GM18507 (cell line): Measurements from ENCODE around the gene ZG16.

Source experiments
- DNase-seq: peaks from one replicate; pipeline ENCODE4 v3.0.0; 2011; ENCODE audit warnings: low read depth; ENCODE audit not compliant: insufficient read length; ENCODE audit errors: extremely low spot score
- FAIRE-seq: peaks from 2 replicates; lab custom pipeline; 2011; peaks lifted over from hg19 to GRCh38; lab: Jason Lieb, UNC

The ZG16 gene

DNA sequence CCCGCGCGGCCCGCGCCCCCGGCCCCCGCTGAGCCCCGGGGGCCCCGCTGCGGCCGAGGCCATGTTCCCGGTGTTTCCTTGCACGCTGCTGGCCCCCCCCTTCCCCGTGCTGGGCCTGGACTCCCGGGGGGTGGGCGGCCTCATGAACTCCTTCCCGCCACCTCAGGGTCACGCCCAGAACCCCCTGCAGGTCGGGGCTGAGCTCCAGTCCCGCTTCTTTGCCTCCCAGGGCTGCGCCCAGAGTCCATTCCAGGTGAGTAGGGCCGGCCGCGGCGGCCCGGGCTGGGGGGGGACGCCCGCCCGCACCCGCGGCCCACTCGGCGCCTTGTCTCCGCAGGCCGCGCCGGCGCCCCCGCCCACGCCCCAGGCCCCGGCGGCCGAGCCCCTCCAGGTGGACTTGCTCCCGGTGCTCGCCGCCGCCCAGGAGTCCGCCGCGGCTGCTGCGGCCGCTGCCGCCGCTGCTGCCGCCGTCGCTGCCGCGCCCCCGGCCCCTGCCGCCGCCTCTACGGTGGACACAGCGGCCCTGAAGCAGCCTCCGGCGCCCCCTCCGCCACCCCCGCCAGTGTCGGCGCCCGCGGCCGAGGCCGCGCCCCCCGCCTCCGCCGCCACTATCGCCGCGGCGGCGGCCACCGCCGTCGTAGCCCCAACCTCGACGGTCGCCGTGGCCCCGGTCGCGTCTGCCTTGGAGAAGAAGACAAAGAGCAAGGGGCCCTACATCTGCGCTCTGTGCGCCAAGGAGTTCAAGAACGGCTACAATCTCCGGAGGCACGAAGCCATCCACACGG is 28.8 kb downstream of the ZG16 start:
- no peak for DNase-seq
- no peak for FAIRE-seq

- FAIRE-seq (peak; percentile 84), DNase-seq (no peak)
These were observed 29.6 kb downstream of the ZG16 start for GRCh38 chr16:29807426-29808218.

DNA sequence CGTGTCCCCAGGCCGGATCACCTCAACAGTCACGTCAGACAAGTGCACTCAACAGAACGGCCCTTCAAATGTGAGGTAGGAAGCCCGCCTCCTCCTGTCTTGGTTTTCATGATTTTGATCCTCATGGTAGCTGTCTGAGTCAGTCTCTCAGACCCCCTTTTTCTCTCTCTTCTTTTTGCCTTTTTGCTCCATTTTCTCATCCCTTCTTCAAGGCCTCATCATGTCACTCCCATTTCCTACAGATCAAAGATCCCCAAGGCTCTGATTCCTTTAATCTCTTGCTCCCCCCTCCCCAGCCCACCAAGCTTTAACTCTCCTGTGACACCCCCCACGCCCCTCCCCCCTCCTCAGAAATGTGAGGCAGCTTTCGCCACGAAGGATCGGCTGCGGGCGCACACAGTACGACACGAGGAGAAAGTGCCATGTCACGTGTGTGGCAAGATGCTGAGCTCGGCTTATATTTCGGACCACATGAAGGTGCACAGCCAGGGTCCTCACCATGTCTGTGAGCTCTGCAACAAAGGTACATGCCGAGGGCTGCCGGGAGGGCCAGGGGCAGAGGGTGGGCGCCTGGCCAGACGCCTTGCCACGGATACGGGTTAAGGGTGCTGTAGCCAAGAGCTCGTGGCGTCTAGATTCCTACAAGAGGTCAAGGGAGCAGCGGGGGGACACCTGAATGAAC is 30.3 kb downstream of the ZG16 start:
- DNase-seq: no peak
- FAIRE-seq: no peak

DNA sequence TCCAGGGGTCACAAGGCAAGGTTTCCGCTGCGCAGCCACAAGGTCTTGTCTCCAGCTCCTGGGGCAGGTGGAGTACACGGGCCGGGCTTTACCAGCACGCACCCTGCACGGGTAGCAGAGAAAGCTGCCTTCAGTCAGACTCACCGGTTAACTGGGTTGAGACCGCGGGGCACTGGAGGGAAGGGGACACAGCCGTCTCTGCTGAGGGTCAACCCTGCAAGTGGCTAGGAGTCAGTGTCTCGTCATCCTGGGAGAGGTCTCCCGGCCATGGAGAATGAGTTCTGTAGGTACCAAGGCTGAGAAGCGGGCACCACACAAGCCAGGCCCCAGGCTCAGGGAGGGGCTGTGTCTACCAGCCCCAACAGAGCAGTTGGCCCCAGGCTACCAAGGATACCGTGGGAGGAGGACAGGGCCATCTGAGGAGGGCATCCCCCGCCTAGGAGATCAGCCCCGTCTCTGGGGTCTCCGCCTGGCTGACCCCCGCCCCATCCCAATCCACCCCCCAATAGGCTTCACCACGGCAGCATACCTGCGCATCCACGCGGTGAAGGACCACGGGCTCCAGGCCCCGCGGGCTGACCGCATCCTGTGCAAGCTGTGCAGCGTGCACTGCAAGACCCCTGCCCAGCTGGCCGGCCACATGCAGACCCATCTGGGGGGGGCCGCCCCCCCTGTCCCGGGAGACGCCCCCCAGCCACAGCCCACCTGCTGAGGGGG is 31.1 kb downstream of the ZG16 start:
- DNase-seq (no peak), FAIRE-seq (no peak)

DNA sequence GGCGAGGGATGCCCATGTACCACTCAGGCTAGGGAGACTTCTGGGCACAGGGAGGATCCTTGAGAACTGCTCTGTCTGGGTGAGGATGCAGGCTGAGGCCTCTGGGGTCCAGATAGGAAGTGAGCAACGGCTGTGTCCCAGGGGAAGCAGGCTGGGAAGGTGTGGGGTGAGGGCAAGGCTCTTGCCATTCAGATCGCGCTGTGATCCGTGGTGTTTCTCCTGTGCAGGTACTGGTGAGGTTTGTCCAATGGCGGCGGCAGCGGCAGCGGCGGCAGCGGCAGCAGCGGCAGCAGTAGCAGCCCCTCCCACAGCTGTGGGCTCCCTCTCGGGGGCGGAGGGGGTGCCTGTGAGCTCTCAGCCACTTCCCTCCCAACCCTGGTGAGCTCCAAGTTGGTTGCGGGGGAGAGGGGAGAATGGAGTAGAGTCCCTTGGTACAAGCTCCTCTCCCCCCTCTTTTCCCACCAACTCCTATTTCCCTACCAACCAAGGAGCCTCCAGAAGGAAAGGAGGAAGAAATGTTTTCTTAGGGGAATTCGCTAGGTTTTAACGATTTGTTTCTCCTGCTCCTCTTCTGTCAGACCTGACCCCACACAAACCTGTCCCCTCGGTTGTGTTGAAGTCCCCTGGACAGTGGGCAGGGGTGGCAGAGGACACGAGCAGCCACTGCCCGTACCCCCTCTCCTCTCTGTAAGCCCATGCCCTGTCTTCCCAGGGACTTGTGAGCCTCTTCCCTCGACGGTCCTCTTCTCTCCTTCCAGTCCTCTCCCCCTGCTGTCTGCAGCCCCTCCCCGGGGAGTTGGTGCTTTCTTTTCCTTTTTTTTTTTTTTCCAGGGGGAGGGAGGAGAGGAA is 32.0 kb downstream of the ZG16 start:
- no peak for DNase-seq
- no peak for FAIRE-seq

- FAIRE-seq (no peak), DNase-seq (no peak)
These were observed 32.7 kb downstream of the ZG16 start for GRCh38 chr16:29810699-29811169.

DNA sequence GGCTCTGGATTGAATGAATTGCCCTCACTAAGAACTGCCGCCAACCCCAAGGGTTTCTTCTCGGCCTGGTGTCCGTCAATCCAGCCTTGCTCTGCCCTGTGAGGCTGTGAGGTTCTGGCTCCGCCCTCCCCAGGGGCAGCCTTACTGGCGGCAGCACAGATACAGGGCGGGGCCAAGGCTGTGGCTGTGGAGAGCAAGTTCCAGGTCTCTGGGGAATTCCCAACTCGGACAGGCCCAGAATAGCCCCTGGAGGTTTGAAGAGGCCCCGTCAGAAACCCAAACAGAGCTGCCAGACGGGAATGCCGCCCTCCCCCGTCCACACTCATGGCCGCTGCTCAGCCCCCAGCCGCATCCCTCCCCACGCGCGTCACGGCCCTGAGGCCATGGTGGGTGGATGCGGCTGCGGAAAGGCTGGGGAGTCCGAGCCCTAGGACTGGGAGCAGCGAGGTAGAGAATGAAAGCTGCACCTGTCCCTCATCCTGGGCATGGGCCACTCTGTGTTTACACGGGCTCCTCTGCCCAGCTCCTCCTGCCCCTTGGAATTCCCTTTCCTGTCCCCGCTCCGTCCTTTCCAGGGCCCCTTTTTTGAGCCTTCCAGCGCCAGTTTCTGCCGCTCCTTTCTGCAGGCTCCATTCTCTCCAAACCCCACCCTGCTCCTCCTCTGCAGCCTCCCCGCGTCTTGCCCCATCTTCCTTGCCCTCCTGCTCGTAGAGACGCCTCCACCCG is 33.3 kb downstream of the ZG16 start:
- peak; percentile 99 for FAIRE-seq
- DNase-seq: no peak

GRCh38 chr16:29811896-29812665 is 34.0 kb downstream of the ZG16 start, which contains the start of gene PRRT2:
Gene PRRT2 (plus strand): TSS chr16:29812193. CDS start chr16:29813055, 862 bp downstream.
- DNase-seq (no peak), FAIRE-seq (no peak)

DNA sequence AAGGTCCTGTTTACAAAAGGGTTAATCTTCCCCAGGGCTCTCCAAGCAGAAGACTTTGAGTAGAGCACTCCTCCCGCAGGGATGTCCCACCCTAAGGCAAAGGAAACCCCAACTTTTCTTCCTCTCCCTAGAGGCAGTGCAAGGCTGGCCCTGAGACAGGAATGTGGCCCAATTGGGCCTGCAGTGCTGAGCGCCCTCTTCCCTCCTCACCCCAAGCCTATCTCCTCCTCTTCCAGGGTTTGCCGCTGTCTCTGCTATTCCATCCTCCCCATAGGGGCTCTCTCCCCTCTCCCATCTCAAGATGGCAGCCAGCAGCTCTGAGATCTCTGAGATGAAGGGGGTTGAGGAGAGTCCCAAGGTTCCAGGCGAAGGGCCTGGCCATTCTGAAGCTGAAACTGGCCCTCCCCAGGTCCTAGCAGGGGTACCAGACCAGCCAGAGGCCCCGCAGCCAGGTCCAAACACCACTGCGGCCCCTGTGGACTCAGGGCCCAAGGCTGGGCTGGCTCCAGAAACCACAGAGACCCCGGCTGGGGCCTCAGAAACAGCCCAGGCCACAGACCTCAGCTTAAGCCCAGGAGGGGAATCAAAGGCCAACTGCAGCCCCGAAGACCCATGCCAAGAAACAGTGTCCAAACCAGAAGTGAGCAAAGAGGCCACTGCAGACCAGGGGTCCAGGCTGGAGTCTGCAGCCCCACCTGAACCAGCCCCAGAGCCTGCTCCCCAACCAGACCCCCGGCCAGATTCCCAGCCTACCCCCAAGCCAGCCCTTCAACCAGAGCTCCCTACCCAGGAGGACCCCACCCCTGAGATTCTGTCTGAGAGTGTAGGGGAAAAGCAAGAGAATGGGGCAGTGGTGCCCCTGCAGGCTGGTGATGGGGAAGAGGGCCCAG is 34.9 kb downstream of the ZG16 start:
- no peak for FAIRE-seq

GRCh38 chr16:29813644-29814562 is 35.8 kb downstream of the ZG16 start:
- no peak for FAIRE-seq
- DNase-seq: no peak

More for the DNA sequence above, 34.9 kb downstream of the ZG16 start:
- DNase-seq: no peak

DNA sequence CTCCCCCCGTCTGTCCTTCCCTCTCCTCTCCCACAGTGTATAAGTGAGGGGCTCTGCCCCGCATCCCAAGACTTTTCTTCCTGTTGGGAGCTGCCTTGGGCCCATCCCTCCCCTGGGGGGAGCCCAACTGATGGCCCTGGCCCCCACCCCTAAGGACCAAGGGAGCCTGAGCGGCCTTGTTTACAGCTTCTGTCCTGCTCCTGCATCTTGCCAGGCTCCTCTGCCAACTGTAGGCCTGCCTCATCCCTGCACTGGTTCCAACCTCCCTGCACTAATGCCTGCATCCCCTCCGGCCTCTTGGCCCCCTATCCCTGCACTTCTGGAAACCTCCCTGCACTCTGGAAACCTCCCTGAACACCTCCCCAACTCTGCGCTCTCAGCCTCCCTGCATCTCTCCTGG is 36.5 kb downstream of the ZG16 start:
- no peak for DNase-seq
- no peak for FAIRE-seq

- DNase-seq: no peak
- no peak for FAIRE-seq
These were observed 37.1 kb downstream of the ZG16 start for GRCh38 chr16:29815032-29815721.

DNA sequence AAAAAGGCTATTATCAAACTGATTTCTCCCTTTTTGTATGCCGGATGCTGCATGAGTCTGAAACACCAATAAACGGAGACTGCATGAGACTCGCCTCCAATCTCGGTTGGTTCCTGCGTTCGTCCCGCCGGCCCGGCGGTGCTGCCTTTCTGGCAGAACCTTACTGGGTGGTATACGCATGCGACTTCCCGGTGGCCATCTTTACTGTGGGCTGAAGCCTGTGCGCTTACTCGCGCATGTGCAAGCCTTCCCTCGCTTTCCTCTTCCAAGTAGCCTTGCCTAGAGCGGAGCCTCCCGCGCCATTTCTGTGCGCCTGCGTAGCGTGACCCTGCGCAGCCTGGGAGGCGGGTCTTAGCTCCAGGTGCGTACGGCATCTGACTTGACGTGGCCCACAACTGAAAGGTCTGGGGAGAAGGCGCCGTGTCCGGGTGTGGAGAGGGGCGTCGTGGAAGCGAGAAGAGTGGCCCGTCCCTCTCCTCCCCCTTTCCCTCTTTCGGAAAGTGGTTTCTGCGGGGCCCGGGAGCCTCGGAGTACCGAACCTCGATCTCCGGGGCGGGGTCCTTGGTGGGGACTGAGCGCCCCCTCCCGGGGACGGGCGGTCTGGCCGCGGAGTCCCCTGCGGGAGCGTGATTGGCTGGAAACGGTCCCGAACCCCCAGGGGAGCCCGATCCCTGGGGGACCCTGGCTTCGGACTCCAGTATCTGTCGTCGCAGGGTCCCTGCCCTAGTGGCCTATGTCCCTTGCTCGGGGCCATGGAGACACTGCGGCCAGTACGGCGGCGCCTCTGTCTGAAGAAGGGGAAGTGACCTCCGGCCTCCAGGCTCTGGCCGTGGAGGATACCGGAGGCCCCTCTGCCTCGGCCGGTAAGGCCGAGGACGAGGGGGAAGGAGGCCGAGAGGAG is 38.0 kb downstream of the ZG16 start, which contains the start of gene PAGR1:
Gene PAGR1 (plus strand): TSS at position 360 of the 901 bp plus-strand sequence. CDS start 374 bp downstream, at position 734.
- FAIRE-seq (peak; percentile 97), DNase-seq (peak; percentile 89)
